SH-SY5Y (cell line): ENCODE measurements around the gene SNCAIP.

ENCODE experiments used
- GATA2 ChIP-seq: IDR thresholded peaks from 2 replicates; pipeline ENCODE4 v1.6.1; 2011; ENCODE audit warnings: mild to moderate bottlenecking, low read depth, low read length
- GATA3 ChIP-seq: IDR thresholded peaks from 2 replicates; pipeline ENCODE4 v1.6.1; 2011; ENCODE audit warnings: low read depth, mild to moderate bottlenecking, low read length, moderate library complexity

GRCh38 chr5:122447072-122447471, 135.0 kb downstream of the SNCAIP start:
- TF ChIP-seq GATA2 (no peak), GATA3 (no peak)
